ENCODE results near the gene C13orf46. TPM values are rescaled to one million over a fixed set of nuclear protein-coding genes. Genes with fewer than 3 reads are reported as not detected.

The C13orf46 gene
- total RNA-seq, 1 experiment from 2014 or later: not detected

DNA sequence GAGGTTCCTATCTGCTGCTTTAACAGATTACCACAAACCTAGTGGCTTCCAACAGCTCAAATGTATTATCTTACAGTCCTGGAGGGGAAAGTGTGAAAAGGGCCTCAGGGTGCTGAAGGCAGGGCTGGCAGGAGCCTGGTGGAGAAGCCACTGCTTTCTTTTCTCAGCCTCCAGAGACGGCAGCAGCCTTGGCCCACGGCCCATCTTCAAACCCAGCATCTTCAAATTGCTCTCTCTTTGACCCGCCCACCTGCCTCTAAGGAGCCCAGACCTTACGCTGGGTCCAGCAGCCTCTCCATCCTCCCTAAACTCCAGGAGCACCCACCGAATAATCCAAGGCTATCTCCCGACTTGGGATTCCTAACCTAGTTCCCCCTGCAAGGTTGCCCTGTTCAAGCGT lies 35.6 kb downstream of the C13orf46 start:
- DNase-seq (ENCODE audit: low spot score): no peak

DNA sequence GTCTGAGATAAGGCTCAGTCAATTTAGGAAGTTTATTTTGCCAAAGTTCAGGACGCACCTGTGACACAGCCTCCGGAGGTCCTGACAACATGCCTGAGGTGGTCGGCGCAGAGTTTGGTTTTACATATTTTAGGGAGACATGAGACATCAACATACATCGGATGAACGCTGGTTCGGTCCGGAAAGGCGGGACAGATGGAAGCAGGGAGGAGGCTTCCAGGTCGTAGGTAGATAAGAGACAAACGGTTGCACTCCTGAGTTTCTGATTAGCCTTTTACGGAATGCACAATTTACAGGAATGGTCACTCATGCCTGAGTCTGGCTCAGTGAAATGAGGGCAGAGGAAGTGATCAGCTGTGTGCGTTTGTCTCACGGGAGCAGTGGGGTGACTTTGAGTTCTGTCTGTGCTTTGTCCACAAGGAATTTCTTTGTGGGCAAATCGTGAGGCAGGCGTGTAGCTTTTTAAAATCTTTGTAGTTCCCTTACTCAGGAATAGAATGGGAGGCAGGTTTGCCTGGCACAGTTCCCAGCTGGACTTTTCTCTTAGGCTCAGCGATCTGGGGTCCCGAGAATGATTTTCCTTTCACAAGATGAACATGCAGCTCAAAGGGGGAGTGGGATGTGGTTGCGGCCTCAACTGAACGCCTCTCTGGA lies 36.2 kb downstream of the C13orf46 start:
- DNase-seq (ENCODE audit: low spot score): no peak

DNA sequence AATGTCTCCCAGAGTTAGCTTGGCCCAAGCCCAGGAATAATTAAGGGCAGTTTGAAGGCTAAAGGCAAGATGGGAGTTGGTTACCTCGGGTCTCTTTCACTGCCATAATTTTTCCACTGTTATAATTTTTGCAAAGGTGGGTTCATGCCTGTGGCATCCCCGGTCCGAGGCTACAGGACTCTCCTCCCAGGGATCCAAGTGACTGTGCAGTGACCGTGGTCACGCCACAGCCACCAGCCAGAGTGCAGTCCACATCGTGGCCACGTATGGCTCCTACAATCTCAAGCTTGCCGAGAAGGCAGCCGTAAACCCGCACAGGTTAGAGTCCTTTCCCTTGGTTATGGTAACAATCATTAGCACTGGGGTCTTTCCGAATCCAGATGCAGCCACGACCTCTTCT lies 36.8 kb downstream of the C13orf46 start:
- no peak for DNase-seq (ENCODE audit: low spot score)

DNA sequence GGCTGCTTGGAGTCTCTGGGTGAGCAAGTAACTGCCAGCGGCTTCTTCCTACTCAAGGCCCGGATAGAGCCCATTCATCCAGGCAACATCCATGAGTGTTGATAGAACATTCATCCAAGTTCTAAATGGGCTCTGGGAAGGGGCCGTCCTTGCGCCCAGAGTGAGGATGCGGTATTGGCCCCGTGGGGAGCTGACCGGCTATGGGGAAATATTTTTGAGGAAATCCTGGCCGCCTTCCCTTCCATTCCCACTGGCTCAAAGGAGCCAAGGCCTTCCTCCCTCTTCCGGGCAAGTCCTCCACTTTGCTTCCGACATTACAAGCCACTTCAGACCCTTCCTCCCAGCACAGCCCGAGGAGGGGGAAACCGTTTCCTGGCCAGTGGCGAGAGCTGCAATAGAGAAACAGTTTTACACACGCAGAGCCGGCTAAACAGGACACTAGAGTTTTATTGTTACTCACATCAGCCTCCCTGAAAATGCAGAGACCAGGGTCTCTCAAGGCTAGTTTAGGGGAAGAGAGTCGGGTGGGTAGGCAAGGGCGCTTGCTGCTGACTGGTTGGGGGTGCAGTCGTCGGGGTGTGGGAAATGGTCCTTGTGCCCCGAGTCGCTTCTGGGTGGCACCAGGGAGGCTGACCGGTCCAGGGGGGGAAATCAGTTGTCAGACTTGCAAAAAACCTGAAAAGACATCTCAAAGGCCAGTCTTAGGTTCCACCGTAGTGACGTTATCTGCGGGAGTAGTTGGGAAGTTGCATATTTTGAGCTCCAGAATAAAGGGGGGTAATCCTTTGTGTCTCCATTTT lies 37.5 kb downstream of the C13orf46 start:
- DNase-seq (ENCODE audit: low spot score): no peak

DNA sequence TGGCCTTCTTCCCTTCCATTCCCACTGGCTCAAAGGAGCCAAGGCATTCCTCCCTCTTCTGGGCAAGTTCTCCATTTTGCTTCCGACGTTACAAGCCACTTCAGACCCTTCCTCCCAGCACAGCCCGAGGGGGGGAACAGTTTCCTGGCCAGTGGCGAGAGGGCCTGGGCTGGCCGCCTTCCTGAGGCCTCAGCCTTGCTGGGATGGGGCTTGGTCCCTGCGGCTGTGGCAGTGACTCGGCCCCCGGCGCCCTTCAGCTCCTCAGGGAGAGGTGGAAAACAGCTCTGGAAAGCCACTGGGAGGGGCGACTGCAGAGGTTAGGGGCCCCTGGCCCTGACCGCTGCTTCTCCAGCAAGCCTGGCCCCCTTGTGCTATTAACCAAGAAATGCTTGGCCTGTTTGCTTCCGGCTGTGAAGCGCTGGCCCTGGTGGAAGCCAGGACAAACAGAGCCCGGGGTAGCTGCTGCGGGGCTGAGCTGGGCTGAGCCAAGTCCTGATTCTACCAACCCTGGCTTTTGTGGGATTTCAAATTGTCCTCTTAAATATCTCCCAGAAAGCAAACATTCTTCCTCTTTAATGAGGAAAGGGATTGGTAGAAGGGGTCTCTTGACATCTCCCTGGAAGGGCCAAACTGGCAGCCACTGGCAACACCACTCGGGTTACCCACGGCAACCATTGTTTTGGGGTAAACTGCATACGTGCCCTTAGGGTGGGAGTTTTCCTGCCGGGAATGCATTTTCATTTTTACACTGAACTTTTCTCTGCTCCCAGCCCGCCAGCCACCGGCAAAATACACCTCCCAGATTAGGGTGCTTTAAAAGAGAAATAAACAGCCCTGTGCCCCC lies 38.7 kb downstream of the C13orf46 start:
- no peak for DNase-seq (ENCODE audit: low spot score)

DNA sequence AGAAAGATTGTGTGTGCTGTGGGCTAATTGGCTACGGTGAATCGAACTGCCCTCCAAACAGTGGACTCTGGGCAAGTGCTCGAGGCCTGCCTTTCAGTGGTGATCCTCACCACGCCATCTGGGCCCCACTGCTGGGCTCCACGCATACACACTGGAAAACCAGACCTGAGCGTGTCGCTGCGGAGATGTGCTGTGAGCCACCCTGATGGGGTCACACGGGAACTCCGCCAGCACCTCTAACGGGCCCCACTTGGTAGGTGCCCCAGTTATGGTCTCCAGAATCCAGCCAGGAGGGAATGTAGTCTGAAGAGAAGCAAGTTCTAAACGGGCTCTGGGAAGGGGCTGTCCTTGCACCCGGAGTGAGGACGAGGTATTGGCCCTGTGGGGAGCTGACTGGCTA lies 39.3 kb downstream of the C13orf46 start:
- DNase-seq (ENCODE audit: low spot score): no peak

DNA sequence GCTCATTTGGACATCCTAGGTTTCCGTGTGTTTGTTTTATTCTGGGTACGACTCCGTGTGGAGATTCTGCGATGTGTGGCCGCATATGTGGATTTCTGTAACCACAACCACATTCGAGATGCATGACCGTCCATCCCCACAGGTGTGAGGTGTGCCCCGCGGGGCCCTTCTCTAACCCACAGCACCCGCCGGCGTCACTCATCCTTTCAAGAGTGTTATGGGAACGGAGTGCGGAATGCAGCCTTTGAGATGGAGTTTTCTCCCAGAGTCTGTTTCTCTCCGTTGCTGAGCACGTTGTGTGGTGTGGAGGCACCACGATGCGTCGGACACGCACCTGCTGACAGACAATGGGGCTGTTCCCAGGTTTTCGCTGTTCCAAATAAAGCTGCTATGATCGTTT lies 40.0 kb downstream of the C13orf46 start:
- no peak for DNase-seq (ENCODE audit: low spot score)

DNA sequence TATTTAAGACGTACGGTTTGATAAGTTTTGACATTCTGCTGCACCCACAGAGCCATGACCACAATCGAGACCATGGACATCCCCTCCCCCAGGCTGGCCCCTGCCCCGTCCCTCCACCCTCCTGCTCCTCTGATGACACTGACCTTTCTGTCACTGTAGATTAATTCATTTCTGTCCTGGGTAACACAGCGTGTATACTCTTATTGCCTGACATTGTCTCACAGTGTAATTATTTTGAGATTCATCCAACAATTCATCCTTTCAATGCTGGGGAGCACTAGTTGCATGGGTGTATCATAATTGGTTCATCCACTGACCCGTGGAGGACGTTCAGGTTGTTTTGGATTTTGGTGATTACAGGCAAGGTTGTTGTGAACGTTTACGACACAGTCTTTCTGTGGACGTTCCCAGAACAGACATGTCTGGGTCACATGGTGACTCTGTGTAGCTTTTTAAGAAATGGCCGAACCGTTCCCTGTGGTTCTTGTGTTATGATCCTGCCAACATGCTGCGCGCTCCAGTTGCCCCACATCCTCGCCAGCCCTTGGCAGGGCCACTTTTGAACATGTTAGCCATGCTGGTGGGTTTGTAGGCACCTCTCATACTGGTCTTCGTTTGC lies 41.9 kb downstream of the C13orf46 start:
- no peak for DNase-seq (ENCODE audit: low spot score)

DNA sequence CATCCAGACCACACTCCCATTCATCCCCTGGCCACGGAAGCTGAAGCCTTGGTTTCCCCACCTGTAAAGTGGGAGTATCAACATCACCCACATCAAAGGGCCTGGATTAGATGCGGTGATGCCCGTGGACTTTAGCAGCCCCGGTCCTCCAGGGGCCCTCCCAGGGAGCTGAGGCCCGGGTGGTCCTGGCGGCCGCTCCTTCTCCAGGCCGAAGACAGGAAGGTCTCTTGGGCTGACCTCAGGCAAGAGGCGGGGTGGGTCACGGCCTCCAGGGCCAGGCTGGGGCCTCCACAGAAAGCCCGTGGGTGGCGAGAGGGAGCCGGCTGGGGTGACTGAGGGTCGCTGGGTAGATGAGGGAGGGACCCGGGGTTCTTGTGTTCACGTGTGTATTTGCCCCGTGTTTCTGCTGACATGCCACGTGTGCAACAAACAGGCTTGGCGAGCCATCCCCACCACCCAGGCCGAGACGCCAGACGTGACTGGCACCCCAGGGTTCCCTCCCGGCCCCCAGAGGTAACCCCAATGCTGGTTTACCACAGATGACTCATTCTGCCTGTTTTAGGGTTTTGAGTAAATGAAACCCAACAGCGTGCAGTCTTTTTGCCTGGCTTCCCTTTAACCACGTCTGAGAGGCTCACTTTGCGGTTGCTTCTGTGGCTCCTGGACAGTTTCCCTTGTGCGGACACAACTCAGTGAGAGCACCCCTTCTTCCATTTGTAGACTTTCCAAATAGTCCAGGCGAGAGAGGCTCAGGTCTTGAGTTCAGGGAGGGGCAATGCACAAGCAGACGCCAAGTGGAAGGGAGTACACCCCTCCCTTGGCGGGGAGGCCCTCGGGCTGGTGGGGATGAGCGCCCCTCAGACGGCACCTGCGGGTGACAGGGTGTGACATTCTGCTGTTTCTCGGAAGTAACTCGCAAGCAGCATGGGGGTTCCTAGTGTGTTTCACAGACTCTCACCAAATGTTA lies 42.9 kb downstream of the C13orf46 start:
- DNase-seq (ENCODE audit: low spot score): no peak

DNA sequence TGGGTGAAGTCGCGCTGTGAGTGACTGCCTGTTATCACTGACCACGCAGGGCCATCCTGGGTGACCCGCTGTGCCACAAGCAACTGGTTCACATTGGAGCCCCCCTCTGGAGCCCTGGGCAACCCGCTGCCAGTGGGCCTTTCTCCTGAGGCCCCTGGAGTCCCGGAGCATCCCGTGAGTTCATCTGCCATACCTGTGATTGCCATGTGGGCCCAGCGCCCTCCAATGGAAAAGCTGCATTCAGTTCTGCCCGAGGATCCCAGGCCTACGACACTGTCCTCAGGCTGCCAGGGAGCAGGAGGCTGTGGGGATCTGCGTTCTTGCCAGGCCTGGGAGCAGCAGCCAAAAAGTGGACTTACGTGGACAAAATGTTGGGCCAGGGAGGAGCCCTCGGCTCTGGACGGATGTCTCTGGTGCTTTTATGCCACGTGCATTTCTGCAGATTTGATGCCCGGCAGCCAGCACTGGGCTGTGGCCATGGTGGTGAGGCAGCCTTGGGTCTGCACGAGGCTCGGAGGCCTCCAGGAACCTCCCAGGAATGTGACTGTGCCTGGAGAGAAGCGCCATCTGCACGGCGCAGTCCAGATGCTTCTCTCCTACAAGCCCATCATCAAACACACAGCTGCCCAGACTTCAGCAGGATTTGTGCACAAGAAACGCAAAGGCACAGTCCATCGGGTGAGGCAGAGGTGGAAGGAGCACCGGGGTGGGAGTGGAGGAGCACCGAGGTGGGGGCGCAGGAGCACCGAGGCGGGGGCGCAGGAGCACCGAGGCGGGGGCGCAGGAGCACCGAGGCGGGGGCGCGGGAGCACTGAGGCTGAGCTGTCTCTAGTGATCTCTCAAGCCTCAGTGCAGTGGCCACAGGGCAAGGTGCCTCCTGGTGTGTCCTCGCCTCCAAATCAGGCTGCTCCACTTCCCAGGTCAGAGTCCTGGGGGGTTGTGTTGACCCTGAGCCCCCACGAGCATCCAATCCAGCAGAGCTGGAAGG lies 44.0 kb downstream of the C13orf46 start:
- no peak for DNase-seq (ENCODE audit: low spot score)

DNA sequence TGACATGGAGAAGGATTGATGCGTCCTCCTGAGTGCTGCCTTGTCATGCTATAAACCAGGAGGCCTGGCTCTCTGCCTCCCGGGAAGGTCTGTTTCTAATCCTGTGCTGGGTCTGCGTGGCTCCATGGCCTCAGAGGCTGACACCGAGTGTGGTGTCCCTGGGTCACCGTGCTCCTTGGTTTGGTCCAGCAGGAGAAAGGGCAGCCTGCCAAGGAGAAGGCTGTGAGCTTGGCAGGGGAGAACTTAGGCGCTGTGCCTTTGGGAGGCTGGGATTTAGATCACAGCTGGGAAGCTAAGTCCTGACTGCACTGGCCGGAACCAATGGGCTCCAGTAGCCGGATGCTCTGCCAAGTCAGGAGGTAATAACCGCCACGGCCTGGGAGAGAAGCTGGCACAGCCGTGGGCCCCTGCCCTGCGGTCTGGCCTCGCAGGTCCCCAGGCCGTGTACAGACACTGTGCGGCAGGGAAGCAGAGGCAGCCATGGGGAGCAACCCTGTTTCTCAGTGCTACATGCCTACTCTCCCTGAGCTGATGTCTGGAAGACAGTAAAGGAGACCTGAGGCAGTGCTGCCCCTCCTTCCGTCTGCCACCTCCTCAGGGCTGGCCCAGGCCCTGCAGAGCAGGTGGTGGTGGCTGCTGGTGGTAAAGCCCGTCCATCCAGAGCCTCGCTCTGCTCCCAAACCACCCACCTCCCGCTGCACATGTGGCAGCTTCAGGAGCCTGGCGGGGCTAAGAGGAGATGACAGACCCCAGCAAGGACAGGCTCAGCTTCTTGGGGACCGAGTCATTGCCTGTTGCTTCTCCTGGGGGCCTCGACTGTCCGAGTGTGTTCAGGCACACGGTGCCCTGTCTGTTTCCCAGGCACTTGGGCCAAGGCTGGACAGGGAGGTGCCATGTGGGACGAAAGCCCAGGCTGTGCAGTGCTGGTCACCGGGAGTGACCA lies 44.9 kb downstream of the C13orf46 start:
- no peak for DNase-seq (ENCODE audit: low spot score)

DNA sequence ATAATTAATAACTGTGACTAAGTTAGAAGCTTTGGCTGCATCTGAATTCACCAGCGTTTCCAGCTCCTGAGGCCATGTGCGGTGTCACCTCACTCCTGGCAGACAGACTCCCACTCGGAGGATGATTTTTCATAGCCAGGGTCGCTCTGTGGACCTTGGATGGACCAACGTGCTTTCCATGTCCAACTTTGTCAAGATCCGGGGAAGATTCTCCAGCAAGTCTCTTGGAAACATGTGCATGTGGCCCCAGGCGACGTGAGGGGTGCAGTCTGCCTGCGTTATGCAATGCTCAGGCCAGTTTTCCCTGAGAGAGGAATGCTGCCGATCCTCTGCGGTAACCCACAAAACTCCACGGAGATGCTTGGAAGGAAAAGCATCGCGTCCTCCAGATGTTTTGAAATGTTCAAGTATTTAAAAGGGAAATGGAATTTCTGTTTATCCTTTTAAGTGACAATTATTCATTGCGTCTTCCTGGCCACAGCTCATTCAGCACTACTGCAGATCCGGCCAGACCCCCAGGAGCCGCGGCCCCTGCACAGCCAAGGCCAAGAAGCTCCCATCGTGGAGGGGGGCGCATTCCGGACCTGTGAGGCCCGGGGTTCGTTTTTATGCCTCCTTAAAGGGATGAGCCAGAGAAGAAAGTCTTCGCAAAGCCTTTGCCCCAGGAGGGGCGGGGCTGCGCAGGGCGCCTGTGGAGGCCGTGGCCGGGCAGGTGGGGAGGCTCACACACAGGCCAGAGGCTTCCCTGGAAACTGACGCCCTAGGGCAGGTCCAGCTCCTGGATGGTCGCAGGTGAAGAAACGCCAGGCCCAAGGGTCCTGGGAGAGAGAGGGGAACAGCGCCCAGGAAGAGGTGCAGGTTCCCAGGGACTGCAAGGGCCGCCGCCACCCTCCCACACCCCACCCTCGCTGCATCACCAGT lies 46.0 kb downstream of the C13orf46 start:
- DNase-seq (ENCODE audit: low spot score): no peak

DNA sequence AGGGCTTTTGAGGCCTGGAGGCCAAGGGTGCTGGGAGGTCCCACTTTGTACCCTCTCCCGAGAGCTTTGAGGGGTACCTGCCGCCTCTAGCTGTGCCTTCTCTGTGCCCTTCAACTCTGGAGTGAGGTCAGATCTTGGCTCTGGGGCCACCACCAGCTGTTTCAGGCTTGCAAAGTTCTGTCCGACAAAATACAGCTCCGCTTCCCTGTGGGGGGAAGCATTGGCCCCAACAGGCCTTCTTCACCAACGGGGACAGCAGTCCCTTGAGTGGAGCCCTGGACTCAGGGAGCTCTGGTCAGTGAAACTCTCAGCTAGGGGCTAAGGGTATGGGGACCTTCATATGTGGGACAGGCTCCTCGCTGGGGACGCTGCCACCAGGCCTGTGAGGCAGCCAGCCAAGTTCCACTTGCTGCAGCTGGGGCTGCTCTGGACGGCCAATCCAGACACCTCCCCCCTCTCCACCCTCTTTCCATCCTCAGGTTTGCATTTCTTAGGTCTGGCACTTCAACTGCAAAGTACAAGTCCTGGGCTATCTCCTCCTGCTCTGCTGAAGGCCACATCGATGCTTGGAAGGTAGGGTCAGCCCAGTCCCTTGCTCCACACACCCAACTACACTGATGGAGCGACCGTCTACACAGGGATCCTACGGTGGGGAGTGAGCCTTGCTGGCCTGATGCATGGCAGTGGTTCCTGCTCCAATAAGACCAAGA lies 46.8 kb downstream of the C13orf46 start:
- no peak for DNase-seq (ENCODE audit: low spot score)

DNA sequence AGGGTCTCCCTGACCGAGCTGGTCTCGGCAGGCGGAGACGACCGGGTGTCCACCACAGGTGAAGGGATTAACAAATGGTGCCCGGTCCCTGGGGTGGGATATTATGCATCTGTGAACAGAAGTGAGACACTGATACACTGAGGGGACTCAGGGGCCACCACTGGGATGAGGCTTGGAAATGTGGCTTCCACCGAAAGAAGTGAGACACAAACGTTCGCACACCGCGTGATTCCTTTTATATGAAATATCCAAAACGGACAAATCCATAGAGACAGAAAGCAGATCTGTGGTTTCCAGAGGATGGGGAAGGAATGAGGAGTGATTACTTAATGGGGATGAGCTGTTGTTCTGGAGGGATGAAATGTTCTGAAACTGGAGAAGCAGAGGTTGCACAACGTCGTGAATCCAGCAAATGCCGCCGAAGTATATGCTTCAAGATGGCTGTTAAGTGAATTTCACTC lies 47.5 kb downstream of the C13orf46 start:
- DNase-seq (ENCODE audit: low spot score): no peak

DNA sequence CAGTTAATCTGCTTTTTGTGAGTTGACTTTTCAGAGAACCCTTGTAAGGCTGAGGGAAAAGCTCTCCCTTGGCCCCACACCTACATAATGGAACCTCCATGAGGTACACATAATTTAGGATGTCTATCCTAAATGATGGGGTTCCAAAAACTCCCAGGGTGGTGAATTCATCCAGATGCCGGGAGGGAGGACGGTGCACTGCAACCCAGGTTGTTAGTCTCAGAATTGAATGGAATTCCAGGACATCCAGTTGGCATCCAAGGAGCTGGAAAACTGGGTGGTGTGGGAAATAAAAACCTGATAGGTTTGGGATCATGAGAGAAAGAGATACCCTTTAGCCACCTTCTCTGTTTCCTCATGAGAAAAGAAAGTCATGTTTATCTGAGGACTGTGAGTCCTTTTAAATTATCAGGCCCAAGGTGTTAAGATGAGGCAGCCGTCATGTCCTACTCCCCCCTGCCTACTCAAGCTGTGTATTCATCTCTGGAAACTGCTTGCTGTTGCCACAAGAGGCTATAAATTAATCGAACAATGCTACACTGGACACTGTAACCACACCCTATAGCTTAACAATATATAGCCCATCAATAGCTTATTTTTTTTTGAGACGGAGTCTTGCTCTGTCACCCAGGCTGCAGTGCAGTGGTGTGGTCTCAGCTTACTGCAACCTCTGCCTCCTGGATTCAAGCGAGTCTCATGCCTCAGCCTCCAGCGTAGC lies 49.5 kb downstream of the C13orf46 start:
- no peak for DNase-seq (ENCODE audit: low spot score)

All from H4 (cell line).